Smooth muscle cell (in vitro differentiated cells): ENCODE data around the gene HDAC8. TPM values are rescaled to one million over a fixed set of nuclear protein-coding genes. Genes with fewer than 3 reads are reported as not detected.

Source experiments
- DNase-seq: peaks from one replicate; lab custom pipeline; 2025; ENCODE audit not compliant: unreplicated experiment; lab: John Stamatoyannopoulos, UW
- H2AFZ ChIP-seq: fragments of 200-600 bp; sonication (generic); 2 replicates; pipeline ENCODE4 v1.6.0; 2016; ENCODE audit warnings: antibody characterized with exemption, low read depth, mild to moderate bottlenecking
- H3F3A ChIP-seq: fragments of 200-600 bp; sonication (generic); 2 replicates; pipeline ENCODE4 v1.6.0; 2017; ENCODE audit warnings: antibody characterized with exemption, low read depth
- H3K27ac ChIP-seq: fragments of 200-600 bp; sonication (generic); 2 replicates; pipeline ENCODE4 v1.5.1; 2016; ENCODE audit warnings: low read depth, mild to moderate bottlenecking
- H3K27me3 ChIP-seq: fragments of 200-600 bp; sonication (generic); 2 replicates; pipeline ENCODE4 v1.6.1; 2016; ENCODE audit warnings: low read depth, mild to moderate bottlenecking
- H3K36me3 ChIP-seq: fragments of 200-600 bp; sonication (generic); 2 replicates; pipeline ENCODE4 v1.5.1; 2016; ENCODE audit warnings: low read depth
- H3K4me1 ChIP-seq: fragments of 200-600 bp; sonication (generic); 2 replicates; pipeline ENCODE4 v1.5.1; 2016; ENCODE audit warnings: low read depth
- H3K4me2 ChIP-seq: fragments of 200-600 bp; sonication (generic); 2 replicates; pipeline ENCODE4 v1.6.0; 2016; ENCODE audit warnings: mild to moderate bottlenecking
- H3K4me3 ChIP-seq: fragments of 200-600 bp; sonication (generic); 2 replicates; pipeline ENCODE4 v1.5.1; 2016; ENCODE audit warnings: mild to moderate bottlenecking
- H3K79me2 ChIP-seq: fragments of 200-600 bp; sonication (generic); 2 replicates; pipeline ENCODE4 v1.6.0; 2016; ENCODE audit warnings: low read depth, mild to moderate bottlenecking
- H3K9ac ChIP-seq: fragments of 200-600 bp; sonication (generic); 2 replicates; pipeline ENCODE4 v1.6.0; 2016; ENCODE audit warnings: low read depth
- H3K9me3 ChIP-seq: fragments of 200-600 bp; sonication (generic); replicated peaks from 2 replicates; pipeline ENCODE4 v1.5.1; 2016; ENCODE audit warnings: low read depth
- H4K20me1 ChIP-seq: fragments of 200-600 bp; sonication (generic); 2 replicates; pipeline ENCODE4 v1.6.0; 2016; ENCODE audit warnings: low read depth
- CTCF ChIP-seq: fragments of 200-600 bp; sonication (generic); IDR thresholded peaks from 2 replicates; pipeline ENCODE4 v1.5.1; 2017; ENCODE audit warnings: borderline replicate concordance, mild to moderate bottlenecking, antibody characterized with exemption; ENCODE audit not compliant: insufficient read depth, poor library complexity, severe bottlenecking
- WGBS: methylation state at CpG from one replicate; pipeline ENCODE4 v1.1.7; 2016; ENCODE audit warnings: low lambda C conversion rate; 5-methylcytosine and 5-hydroxymethylcytosine counted together
- polyA plus RNA-seq: library from polyadenylated mRNA; unstranded; fragments of >200 nt; fragmentation: Nextera tagmentation; extraction: Ambion mirVana; gene quantifications from 2 replicates; pipeline ENCODE4 v1.2.1, GENCODE V29; 2016
- total RNA-seq: library from RNA; depleted of rRNA; stranded (reverse); fragments of >200 nt; gene quantifications from 2 replicates; pipeline ENCODE4 v1.2.3, GENCODE V29; 2014

The HDAC8 gene
- total and polyA plus RNA-seq, 2 experiments from 2014 or later, result 23.1 to 40.7 TPM

GRCh38 chrX:72467135-72467534, 105.5 kb downstream of the HDAC8 start:
- Histone ChIP-seq H4K20me1 (no peaks in the 10 kb centered on the region), H3K27ac (no peak overlapping the region), H3K9ac (no peak overlapping the region), H3K79me2 (no peaks in the 10 kb centered on the region), H3K9me3 (no peaks in the 10 kb centered on the region), H3K4me3 (no peak overlapping the region), H3K4me2 (no peak overlapping the region), H3K4me1 (no peaks in the 10 kb centered on the region), H2AFZ (no peak overlapping the region), H3K36me3 (no peaks in the 10 kb centered on the region), H3F3A (no peaks in the 10 kb centered on the region), H3K27me3 (no peaks in the 10 kb centered on the region)
- 77% methylated on average over 4 of the region's 4 CpGs for WGBS
- no peak for DNase-seq
- no peak for TF ChIP-seq CTCF

- H4K20me1 ChIP-seq, result no peaks in the 10 kb centered on the region
- no peak overlapping the region for H3K4me3 ChIP-seq
- WGBS, result 77% methylated on average over 3 of the region's 3 CpGs
- H3K4me2 ChIP-seq, result no peak overlapping the region
- H3K79me2 ChIP-seq, result no peaks in the 10 kb centered on the region
- H3K27ac ChIP-seq, result no peak overlapping the region
- TF ChIP-seq CTCF, result no peak
- DNase-seq, result no peak
- H3K9me3 ChIP-seq, result no peaks in the 10 kb centered on the region
- no peak overlapping the region for H3K9ac ChIP-seq
- H2AFZ ChIP-seq, result no peak overlapping the region
- no peaks in the 10 kb centered on the region for H3K27me3 ChIP-seq
- H3F3A ChIP-seq, result no peaks in the 10 kb centered on the region
- no peaks in the 10 kb centered on the region for H3K36me3 ChIP-seq
- no peaks in the 10 kb centered on the region for H3K4me1 ChIP-seq
Measured at GRCh38 chrX:72466493-72466892, 106.2 kb downstream of the HDAC8 start.

- Histone ChIP-seq H3K4me1 (no peaks in the 10 kb centered on the region), H3F3A (no peaks in the 10 kb centered on the region), H3K9ac (no peak overlapping the region), H3K4me3 (no peak overlapping the region), H3K27ac (no peak overlapping the region), H2AFZ (no peak overlapping the region), H4K20me1 (no peaks in the 10 kb centered on the region), H3K79me2 (no peaks in the 10 kb centered on the region), H3K27me3 (no peaks in the 10 kb centered on the region), H3K4me2 (no peak overlapping the region), H3K36me3 (no peaks in the 10 kb centered on the region), H3K9me3 (no peaks in the 10 kb centered on the region)
- no peak for TF ChIP-seq CTCF
- WGBS, result 43% methylated on average over 2 of the region's 2 CpGs
- no peak for DNase-seq
Measured at GRCh38 chrX:72465889-72466288, 106.8 kb downstream of the HDAC8 start.

- DNase-seq, result no peak
- Histone ChIP-seq H3K4me3 (no peak overlapping the region), H3K4me1 (no peaks in the 10 kb centered on the region), H3K27ac (no peak overlapping the region), H3F3A (no peaks in the 10 kb centered on the region), H4K20me1 (no peaks in the 10 kb centered on the region), H2AFZ (no peak overlapping the region), H3K79me2 (no peaks in the 10 kb centered on the region), H3K9ac (no peak overlapping the region), H3K36me3 (no peaks in the 10 kb centered on the region), H3K9me3 (no peaks in the 10 kb centered on the region), H3K4me2 (no peak overlapping the region), H3K27me3 (no peaks in the 10 kb centered on the region)
- TF ChIP-seq CTCF, result no peak
- WGBS, result 70% methylated on average over 5 of the region's 5 CpGs
Measured at GRCh38 chrX:72461766-72462165, 110.9 kb downstream of the HDAC8 start.
